KOPT-K1 (cell line): ENCODE data around the gene SYNJ1.
"Not testable (repeated sequence)": the region's sequence is repeated elsewhere in the genome, so short reads cannot be mapped to it uniquely, and the experiment has no call there.

Source experiments
- H3K27ac ChIP-seq: fragments of 200-600 bp; sonication (generic); 2 replicates; pipeline ENCODE4 v1.5.1; 2016; ENCODE audit warnings: antibody characterized with exemption, mild to moderate bottlenecking, low read depth, low read length; ENCODE audit not compliant: poor library complexity, severe bottlenecking
- H3K36me3 ChIP-seq: fragments of 200-600 bp; sonication (generic); 2 replicates; pipeline ENCODE4 v1.5.1; 2017; ENCODE audit warnings: antibody characterized with exemption, mild to moderate bottlenecking, low read length, moderate library complexity; ENCODE audit not compliant: insufficient read depth
- H3K9me3 ChIP-seq: fragments of 200-600 bp; sonication (generic); 2 replicates; pipeline ENCODE4 v1.5.1; 2017; ENCODE audit warnings: antibody characterized with exemption, low read length, mild to moderate bottlenecking; ENCODE audit not compliant: insufficient read depth, poor library complexity, severe bottlenecking

The SYNJ1 gene

DNA sequence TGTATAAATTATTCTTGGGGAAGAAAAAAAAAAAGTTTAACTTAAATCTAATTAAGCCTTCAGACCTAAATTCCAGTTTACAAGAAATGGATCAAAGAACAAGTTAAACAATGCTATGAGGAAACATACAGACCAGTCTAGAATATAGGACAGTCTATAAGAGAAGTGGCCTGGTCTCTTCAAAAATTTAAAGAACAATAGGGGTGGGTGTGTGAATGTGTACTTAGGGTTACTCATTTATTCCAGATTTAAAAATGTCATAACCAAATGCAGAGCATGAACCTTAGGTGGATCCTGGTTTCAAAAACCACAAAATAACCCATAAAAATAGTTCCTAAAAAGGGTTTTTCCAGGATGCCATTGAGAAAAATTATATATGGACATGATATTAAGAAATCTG lies 21.8 kb upstream of the SYNJ1 start:
- Histone ChIP-seq H3K9me3 (no peaks in the 10 kb centered on the region), H3K27ac (no peak overlapping the region), H3K36me3 (peaks cover 100% of the 10 kb centered on the region)

DNA sequence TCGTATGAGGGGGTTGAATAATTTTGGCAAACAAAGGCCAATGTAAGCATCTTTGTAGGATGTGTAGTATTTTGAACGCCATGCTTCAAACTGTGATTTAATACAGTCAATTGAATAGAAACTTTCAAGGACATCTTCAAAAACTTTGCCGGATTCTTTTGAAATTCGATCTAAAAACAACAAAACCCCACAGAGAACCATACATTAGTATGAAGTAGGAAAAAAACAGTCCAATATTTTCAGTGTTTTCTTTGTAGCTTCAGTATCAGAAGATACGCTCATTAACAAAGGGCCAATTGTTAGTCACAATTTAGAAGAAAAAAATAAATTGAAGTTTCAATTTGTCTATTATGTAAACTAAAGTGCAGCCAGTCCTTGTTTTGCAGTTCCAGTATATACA lies 20.7 kb upstream of the SYNJ1 start:
- peaks cover 100% of the 10 kb centered on the region for H3K36me3 ChIP-seq
- H3K27ac ChIP-seq, result no peak overlapping the region
- no peaks in the 10 kb centered on the region for H3K9me3 ChIP-seq

DNA sequence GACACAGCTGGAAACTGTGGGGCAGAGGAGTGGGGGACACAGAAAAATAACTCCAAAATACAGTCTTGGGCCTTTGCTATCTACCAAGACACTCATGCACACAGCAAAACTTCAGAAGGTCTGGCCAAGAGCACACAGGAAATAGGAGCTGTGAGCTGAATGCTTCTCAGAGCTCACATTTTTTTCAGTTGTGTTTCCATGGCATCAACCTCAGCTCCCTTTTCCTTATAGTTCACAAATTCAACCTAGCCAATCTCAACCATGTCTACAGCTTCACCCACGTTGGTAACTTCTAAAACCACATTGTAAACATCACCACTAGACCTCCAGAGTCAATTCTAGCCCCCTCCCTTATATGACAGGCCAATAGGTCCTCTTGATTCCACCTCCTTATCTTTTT lies 19.6 kb upstream of the SYNJ1 start:
- Histone ChIP-seq H3K36me3 (peaks cover 100% of the 10 kb centered on the region), H3K9me3 (no peaks in the 10 kb centered on the region), H3K27ac (peak overlapping the region; percentile 37)

DNA sequence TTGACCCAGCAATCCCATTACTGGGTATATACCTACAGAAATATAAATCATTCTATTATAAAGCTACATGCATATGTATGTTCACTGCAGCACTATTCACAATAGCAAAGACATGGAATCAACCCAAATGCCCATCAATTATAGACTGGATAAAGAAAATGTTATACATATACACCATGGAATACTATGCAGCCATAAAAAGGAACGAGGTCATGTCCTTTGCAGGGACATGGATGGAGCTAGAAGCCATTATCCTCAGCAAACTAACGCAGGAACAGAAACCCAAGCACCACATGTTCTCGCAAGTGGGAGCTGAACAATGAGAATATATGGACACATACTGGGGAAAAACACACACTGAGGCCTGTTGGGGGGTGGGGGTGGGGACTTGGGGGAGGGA lies 18.9 kb upstream of the SYNJ1 start:
- peaks cover 100% of the 10 kb centered on the region for H3K36me3 ChIP-seq

DNA sequence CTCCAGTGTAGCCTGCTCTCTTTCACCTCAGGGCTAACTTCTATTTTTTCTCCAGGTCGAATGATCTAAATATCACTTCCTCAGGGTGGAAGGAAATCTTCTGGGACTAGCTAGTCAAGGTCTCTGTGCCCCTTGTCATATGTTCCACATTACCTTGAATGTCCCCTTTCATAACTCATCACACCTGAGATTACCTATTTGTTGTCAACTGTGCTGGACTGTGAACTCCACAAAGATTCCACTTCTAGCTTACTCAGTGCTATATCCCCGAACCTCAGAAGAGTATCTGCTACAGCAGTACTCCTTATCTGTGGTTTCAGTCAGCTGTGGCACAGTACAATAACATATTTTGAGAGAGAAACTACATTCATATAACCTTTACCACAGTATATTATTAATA lies 14.6 kb upstream of the SYNJ1 start:
- Histone ChIP-seq H3K36me3 (peaks cover 99% of the 10 kb centered on the region), H3K27ac (no peak overlapping the region), H3K9me3 (no peaks in the 10 kb centered on the region)

More for the DNA sequence above, 18.9 kb upstream of the SYNJ1 start:
- not testable (repeated sequence) for H3K27ac ChIP-seq, H3K9me3 ChIP-seq

DNA sequence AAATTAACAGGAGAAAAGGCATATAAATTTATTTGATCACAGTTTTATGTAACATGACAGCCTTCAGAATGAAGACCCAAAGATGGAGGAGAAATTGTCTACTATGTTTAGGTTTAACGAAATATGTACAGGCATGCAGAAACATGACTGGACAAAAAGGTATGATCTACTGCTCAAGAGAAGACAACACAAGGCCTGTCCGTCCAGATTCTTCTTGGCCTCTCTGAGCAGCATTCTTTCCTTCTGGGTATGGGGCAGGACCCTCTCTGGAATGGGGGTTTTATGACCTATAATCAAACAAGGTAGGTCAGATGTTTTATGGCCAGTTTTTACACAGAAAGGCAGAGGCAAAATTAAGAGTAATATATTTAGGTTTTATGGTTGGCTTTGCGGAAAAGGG lies 13.5 kb upstream of the SYNJ1 start:
- Histone ChIP-seq H3K9me3 (no peaks in the 10 kb centered on the region), H3K36me3 (peaks cover 99% of the 10 kb centered on the region), H3K27ac (no peak overlapping the region)

DNA sequence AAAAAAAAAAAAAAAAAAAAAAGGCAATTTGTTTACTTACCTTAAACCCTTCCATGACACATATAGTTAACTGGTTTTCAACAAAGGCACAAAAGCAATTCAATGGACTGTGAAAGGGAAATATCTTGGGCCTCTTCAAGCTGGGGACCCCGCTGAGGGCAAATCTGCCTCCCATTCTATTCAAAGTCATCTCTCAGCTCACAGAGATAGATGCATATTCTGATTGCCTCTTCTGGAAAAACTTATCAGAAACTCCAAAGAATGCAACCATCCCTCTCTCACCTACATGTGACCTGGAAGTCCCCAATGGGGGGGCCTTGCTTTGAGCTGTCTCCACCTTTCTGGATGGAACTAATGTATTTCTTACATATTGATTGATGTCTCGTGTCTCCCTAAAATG lies 12.1 kb upstream of the SYNJ1 start:
- H3K9me3 ChIP-seq, result no peaks in the 10 kb centered on the region
- H3K36me3 ChIP-seq, result peaks cover 99% of the 10 kb centered on the region
- no peak overlapping the region for H3K27ac ChIP-seq

DNA sequence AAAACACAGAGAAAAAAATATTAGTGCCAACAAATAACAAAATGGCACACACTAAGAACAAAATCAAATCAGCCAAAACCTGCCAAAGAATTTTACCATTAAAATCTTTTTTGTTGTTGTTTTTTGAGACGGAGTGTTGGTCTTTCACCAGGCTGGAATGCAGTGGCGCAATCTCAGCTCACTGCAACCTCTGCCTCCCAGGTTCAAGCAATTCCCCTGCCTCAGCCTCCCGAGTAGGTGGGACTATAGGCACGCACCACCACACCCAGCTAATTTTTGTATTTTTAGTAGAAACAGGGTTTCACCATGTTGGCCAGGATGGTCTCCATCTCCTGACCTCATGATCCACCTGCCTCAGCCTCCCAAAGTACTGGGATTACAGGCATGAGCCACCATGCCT lies 8.3 kb upstream of the SYNJ1 start:
- H3K36me3 ChIP-seq, result peaks cover 90% of the 10 kb centered on the region
- not testable (repeated sequence) for H3K27ac ChIP-seq, H3K9me3 ChIP-seq

DNA sequence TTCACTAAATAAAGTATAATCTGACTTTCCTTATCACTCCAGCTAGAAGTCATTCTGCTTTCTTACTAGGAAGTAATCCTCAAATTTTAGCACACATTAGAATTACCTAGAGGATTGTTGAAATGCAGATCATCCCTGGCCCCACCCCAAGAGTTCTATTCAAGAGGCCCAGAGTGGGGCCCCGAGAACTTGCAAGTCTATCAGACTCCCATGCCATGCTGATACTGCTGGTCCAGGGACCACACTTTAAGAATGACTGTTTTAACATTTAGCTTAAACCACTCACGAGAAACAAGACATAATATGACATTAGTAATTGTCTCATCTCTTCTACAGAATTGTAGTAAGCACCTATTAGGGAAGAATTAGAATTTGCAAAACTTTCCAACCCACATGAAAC lies 7.7 kb upstream of the SYNJ1 start:
- H3K36me3 ChIP-seq, result peaks cover 84% of the 10 kb centered on the region
- no peak overlapping the region for H3K27ac ChIP-seq
- H3K9me3 ChIP-seq, result no peaks in the 10 kb centered on the region

DNA sequence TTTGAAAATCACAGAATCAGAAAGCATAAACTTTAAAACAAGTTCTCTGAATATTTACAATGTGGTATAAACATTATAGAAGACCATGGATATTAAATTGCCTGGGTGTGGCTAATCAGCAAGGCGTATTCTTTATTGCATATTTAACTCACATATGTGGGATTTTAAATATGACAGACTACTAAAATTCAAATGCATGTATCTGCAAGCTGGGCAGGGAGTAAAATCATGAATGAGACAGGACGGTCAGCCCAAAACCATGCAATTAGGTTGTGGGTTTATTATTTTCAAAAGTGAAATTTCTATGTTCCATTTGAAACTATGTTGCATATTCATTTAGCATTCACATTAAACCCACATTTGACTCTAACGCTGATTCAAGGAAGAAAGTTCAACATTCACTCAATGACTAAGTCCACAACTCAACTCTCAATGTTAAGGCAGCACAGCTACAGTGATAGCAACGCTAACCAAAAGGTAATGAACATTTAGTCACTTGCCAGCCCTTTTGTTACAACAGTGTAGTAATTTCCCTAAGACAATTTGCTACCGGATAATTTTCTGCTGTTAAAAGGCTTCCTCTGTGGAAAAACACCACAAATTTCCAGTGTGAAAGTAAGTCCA lies 6.3 kb upstream of the SYNJ1 start:
- no peaks in the 10 kb centered on the region for H3K9me3 ChIP-seq
- H3K36me3 ChIP-seq, result peaks cover 70% of the 10 kb centered on the region
- H3K27ac ChIP-seq, result no peak overlapping the region

DNA sequence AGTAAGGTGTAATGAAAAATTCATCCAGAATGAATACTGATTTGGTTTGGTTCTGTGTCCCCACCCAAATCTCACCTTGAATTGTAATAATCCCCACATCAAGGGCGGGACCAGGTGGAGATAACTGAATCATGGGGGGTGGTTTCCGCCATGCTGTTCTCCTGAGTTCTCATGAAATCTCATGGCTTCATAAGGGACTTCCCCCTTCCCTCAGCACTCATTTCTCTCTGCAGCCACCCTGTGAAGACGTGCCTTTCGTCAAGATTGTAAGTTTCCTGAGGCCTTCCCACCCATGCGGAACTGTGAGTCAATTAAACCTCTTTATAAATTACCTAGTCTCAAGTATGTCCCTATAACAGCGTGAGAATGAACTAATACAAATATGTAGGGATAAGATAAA lies 5.5 kb upstream of the SYNJ1 start:
- Histone ChIP-seq H3K9me3 (no peaks in the 10 kb centered on the region), H3K27ac (no peak overlapping the region), H3K36me3 (peaks cover 63% of the 10 kb centered on the region)

DNA sequence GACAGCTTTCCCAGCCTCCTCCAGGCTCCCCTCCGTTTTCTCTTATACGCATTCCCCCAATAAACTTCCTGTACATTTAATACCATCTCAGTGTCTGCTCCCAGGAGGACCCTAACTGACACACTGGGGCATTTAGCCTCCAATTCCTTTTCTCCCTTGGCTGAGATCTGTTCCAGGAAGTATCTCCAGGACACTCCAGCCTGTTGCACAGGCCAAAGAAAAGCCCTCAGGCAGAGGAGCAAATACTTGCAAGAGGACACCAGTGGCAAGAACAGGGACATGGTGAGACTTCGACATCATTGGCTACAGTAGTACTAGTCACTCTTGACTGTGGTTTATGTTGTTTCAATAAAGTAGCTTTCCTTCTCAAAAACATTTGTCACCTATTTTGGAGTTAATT lies 4.7 kb upstream of the SYNJ1 start:
- no peaks in the 10 kb centered on the region for H3K9me3 ChIP-seq
- peaks cover 56% of the 10 kb centered on the region for H3K36me3 ChIP-seq
- H3K27ac ChIP-seq, result no peak overlapping the region

DNA sequence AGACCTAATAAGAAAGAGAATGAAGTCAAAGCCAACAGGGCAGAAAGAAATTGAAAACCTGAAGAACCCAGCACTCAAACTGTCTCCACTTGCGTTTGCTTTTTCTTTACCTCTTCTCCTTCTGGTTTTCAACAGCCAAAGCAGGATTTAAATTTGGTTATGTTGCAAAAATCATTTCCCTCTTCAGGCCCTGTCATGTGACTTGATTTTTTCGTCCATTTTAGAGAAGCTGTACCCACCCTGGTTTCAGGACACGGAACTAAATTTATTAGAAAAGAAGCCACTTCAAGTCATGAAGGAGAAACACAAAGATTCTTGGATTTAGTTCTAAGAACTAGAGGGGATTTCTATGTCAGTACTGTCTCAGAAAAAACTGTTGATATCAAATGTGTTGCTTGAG lies 1.0 kb upstream of the SYNJ1 start:
- Histone ChIP-seq H3K9me3 (no peaks in the 10 kb centered on the region), H3K36me3 (peaks cover 21% of the 10 kb centered on the region), H3K27ac (no peak overlapping the region)

DNA sequence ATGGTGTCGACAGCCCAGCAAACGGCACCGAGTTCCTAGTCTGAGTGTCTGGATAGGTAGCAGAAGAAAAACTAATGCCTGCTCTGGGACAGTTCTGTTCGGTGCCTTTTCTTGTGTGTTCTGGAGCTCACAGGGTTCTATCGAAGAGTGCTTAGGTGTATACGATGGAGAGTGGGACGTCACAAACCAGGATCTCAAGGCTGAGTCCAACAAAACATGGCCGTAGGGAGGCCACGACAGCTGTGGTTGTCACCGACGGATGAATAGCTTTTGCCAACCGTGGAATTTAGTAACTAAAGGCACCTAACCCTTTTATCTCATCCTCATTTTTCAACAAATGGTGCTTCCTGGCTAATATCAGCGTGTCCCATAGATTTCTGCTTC lies 635 bp upstream of the SYNJ1 start:
- Histone ChIP-seq H3K9me3 (no peaks in the 10 kb centered on the region), H3K27ac (peak overlapping the region; percentile 80), H3K36me3 (peaks cover 21% of the 10 kb centered on the region)

DNA sequence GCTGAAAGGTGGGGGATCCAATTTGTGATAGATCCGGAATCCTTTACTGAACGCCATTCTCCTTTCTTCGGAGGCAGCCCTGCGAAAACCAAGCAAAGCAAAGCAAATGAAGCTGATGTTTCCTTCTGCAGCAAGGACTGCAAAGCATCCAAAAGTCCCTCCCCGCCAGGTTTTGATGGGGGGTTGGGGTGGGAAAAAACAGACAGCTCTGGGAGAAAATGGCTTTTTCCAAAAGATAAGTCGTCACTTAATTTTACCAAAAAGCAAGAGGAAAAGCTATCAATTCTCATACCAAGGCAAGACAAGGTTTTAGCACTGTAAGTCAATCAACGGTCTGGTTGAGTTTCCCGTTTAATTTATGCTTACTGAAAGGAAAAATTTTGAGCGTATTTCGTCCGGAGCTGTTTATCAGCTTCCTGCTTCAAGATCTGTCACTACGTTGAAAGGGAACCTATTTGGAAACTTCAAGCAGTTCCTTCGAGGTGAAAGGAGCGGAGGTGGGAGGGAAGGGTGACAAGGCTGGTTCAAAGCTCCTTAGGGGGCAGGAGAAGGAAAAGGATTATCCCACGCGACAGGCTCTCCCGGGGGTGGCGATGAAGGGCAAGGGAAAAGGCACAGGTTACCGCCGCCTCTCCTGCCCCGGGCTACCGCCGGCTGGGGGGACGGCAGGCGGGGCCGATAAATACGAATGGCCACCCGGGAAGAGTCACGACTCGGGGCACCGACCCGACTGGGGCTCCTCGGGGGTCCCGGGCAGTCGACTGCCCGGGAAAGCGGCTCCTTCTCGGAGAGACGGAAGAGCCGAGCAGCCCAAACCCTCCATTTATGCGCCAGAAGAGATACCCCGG lies 750 bp downstream of the SYNJ1 start:
- Histone ChIP-seq H3K27ac (peak overlapping the region; percentile 80), H3K36me3 (peaks cover 13% of the 10 kb centered on the region)

DNA sequence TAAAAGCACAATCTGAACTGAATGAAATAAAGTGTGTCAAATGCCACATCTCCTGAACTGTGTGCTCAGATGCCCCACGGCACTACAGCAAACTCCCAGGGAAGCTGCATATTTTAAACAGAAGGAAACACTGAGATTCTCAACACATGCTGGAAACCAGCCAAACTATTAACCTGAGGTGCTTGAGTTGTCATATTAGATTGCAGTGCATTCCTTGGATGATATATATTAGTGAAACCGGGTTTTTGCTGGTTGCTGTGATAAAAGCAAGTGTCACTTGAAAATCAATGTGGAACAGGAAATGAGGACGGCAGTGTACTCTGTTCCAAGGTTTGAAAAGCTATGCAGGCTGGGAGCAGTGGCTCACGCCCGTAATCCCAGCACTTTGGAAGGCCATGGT lies 8.7 kb downstream of the SYNJ1 start:
- no peaks in the 10 kb centered on the region for H3K9me3 ChIP-seq
- H3K27ac ChIP-seq, result no peak overlapping the region
- peaks cover 51% of the 10 kb centered on the region for H3K36me3 ChIP-seq

More for the DNA sequence above, 750 bp downstream of the SYNJ1 start:
- H3K9me3 ChIP-seq, result no peaks in the 10 kb centered on the region
